Measurements from ENCODE around the gene APPL2. TPM values are rescaled to one million over a fixed set of nuclear protein-coding genes. Genes with fewer than 3 reads are reported as not detected.

APPL2 gene
- total and polyA plus RNA-seq, 4 experiments from 2014 or later: 8.8 to 61.0 (median 35.6) TPM

DNA sequence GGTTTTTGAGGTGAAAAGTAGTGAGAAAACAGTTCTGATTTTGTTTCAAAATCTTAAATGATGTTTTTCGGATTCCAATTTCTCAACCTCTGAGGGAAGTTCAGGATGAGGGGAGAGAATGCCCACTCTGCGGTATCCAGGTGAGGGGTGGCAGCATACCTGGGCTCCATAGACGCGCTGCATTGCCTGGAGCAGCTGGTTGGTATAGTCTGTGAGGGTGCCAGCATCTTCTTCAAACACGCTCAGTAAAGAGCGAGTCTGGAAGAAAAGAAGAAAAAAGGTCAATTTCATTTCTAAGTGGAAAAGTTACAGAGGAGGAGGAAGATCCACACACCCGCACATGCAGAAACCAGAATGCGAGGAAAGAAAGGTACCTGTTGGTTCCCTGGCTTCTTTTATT lies 7.0 kb downstream of the APPL2 start:
- H3K9me3 Mint-ChIP-seq: no peaks in the 10 kb centered on the region
- ChIA-PET CTCF (ENCODE audit: partially characterized antibody) (no interaction called here), POLR2A (ENCODE audit: partially characterized antibody) (no interaction called here)
- no peak overlapping the region for H3K4me3 Mint-ChIP-seq
- H3K36me3 ChIP-seq (ENCODE audit: insufficient read depth, low read length): peaks cover 12% of the 10 kb centered on the region
- no peaks in the 10 kb centered on the region for H3K27me3 ChIP-seq (ENCODE audit: insufficient read depth, low read length)
- no peak overlapping the region for H3K4me3 ChIP-seq (ENCODE audit: low read length in 2 of 2)
- H3K4me1 Mint-ChIP-seq: peaks cover 27 to 51% (median 38%) of the 10 kb centered on the region in 4 donors
- peak overlapping the region in 2 of 7 donors; percentile 29 to 43 for H3K27ac Mint-ChIP-seq
- intact Hi-C loops (cut with micrococcal nuclease): no loop called here
- H3K27ac ChIP-seq (ENCODE audit: low read depth, low read length): no peak overlapping the region
- no peaks in the 10 kb centered on the region for H3K27me3 Mint-ChIP-seq
- peaks cover 38 to 46% of the 10 kb centered on the region in 2 donors for H3K36me3 Mint-ChIP-seq
- no peak for DNase-seq
- H3K4me1 ChIP-seq (ENCODE audit: insufficient read depth, low read length): peaks cover 17% of the 10 kb centered on the region
- no peaks in the 10 kb centered on the region for H3K9me3 ChIP-seq (ENCODE audit: control insufficient read depth in 1 of 2, low read length in 2 of 2)

DNA sequence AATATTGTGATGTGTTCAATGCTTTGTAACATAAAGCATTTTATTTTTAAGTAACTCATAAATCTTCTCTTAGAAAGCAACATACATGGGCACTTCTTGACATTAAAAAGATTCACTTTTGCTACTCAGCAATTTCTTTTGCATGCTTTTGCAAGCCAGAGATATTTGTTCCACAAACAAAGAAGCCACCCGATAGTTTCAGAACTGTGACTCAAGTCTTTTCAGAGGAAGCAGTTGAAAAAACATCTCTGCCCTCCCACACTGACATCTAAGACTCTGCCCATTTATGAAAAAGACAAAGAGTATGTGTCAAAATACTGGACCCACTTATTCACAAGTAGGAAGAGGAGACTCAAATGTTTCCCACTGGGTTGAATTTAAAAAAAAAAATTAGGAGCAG lies 7.5 kb downstream of the APPL2 start:
- Histone ChIP-seq H3K27ac (ENCODE audit: low read depth, low read length) (no peak overlapping the region), H3K4me1 (ENCODE audit: insufficient read depth, low read length) (peaks cover 12% of the 10 kb centered on the region), H3K36me3 (ENCODE audit: insufficient read depth, low read length) (peaks cover 12% of the 10 kb centered on the region), H3K4me3 (ENCODE audit: low read length in 2 of 2) (no peak overlapping the region), H3K9me3 (ENCODE audit: control insufficient read depth in 1 of 2, low read length in 2 of 2) (no peaks in the 10 kb centered on the region), H3K27me3 (ENCODE audit: insufficient read depth, low read length) (no peaks in the 10 kb centered on the region)
- Mint-ChIP-seq H3K36me3 (peaks cover 38 to 51% of the 10 kb centered on the region in 2 donors), H3K27me3 (no peaks in the 10 kb centered on the region), H3K9me3 (no peaks in the 10 kb centered on the region), H3K27ac (no peak overlapping the region), H3K4me3 (no peak overlapping the region), H3K4me1 (peaks cover 23 to 47% (median 33%) of the 10 kb centered on the region in 4 donors)
- ChIA-PET CTCF (ENCODE audit: partially characterized antibody) (no interaction called here), POLR2A (ENCODE audit: partially characterized antibody) (interaction anchor here (2.2 kb wide), 1 partner anchor 7 kb away, joined by 9 read pairs; the partner anchor contains the start of gene APPL2)
- intact Hi-C loops (cut with micrococcal nuclease): no loop called here
- no peak for DNase-seq

DNA sequence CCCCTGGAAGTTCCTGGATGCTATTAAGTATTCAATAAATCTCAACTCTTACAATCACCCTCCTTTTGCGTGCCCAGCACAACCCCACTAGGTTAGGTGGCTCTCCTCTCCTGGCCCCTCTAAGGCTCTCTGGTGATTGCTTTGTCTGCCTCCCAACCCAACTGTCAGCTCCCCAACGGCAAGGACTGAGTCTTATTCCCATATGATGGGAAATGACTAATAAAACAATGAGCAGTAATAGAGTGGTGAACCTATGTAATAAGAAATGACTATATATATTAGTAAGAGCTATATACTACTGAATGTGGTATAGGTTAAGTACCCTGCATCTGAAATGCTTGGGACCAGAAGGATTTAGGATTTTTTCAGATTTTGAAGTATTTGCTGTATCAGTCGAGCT lies 8.1 kb downstream of the APPL2 start:
- Mint-ChIP-seq H3K4me3 (no peak overlapping the region), H3K27ac (no peak overlapping the region), H3K9me3 (no peaks in the 10 kb centered on the region), H3K27me3 (no peaks in the 10 kb centered on the region), H3K36me3 (peaks cover 44 to 57% of the 10 kb centered on the region in 2 donors), H3K4me1 (peaks cover 18 to 43% (median 28%) of the 10 kb centered on the region in 4 donors)
- intact Hi-C loops (cut with micrococcal nuclease): no loop called here
- no peak for DNase-seq
- no peak overlapping the region for H3K4me3 ChIP-seq (ENCODE audit: low read length in 2 of 2)
- no peaks in the 10 kb centered on the region for H3K9me3 ChIP-seq (ENCODE audit: control insufficient read depth in 1 of 2, low read length in 2 of 2)
- ChIA-PET POLR2A (ENCODE audit: partially characterized antibody) (interaction anchor here (2.2 kb wide), 1 partner anchor 8 kb away, joined by 9 read pairs; the partner anchor contains the start of gene APPL2), CTCF (ENCODE audit: partially characterized antibody) (no interaction called here)
- peaks cover 14% of the 10 kb centered on the region for H3K36me3 ChIP-seq (ENCODE audit: insufficient read depth, low read length)
- H3K27ac ChIP-seq (ENCODE audit: low read depth, low read length): no peak overlapping the region
- H3K4me1 ChIP-seq (ENCODE audit: insufficient read depth, low read length): peaks cover 6% of the 10 kb centered on the region
- H3K27me3 ChIP-seq (ENCODE audit: insufficient read depth, low read length): no peaks in the 10 kb centered on the region

DNA sequence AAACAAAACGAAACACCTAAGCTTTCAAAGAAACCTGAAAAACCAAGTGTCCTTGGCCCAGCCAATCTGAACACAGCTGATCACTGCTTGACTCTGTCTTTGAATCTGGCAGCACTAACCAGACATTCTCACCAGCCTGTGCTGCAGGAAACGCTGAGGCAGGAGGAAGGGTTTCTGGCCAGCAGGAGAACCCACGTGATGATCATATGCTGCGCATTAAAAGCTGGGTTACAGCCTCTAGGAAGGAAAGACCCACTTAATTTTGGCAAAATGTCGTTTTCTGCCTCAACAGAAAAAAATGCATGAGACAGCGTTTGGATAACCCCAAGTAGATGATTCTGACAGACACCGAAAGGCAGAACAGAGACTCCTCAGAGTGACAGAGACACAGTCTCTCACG lies 9.8 kb downstream of the APPL2 start:
- no peaks in the 10 kb centered on the region for H3K4me1 ChIP-seq (ENCODE audit: insufficient read depth, low read length)
- DNase-seq: no peak
- H3K27ac ChIP-seq (ENCODE audit: low read depth, low read length): no peak overlapping the region
- Mint-ChIP-seq H3K9me3 (no peaks in the 10 kb centered on the region), H3K36me3 (peaks cover 52 to 74% of the 10 kb centered on the region in 2 donors), H3K27me3 (no peaks in the 10 kb centered on the region), H3K4me3 (peak overlapping the region in 4 of 8 donors; percentile 13 to 51 (median 19)), H3K4me1 (peaks cover 19 to 48% (median 31%) of the 10 kb centered on the region in 4 donors), H3K27ac (peak overlapping the region in 1 of 7 donors; percentile 72)
- H3K4me3 ChIP-seq (ENCODE audit: low read length in 2 of 2): no peak overlapping the region
- POLR2A ChIA-PET (ENCODE audit: partially characterized antibody): interaction anchor here (2.2 kb wide), 1 partner anchor 9 kb away, joined by 9 read pairs; the partner anchor contains the start of gene APPL2
- intact Hi-C loops (cut with micrococcal nuclease): no loop called here
- CTCF ChIA-PET (ENCODE audit: partially characterized antibody): interaction anchor here (1.3 to 1.6 kb wide), 2 partner anchors 9 to 10 kb away, joined by 3 to 4 read pairs; partner anchors contain the start of gene APPL2
- no peaks in the 10 kb centered on the region for H3K9me3 ChIP-seq (ENCODE audit: control insufficient read depth in 1 of 2, low read length in 2 of 2)
- H3K36me3 ChIP-seq (ENCODE audit: insufficient read depth, low read length): peaks cover 22% of the 10 kb centered on the region
- H3K27me3 ChIP-seq (ENCODE audit: insufficient read depth, low read length): no peaks in the 10 kb centered on the region

DNA sequence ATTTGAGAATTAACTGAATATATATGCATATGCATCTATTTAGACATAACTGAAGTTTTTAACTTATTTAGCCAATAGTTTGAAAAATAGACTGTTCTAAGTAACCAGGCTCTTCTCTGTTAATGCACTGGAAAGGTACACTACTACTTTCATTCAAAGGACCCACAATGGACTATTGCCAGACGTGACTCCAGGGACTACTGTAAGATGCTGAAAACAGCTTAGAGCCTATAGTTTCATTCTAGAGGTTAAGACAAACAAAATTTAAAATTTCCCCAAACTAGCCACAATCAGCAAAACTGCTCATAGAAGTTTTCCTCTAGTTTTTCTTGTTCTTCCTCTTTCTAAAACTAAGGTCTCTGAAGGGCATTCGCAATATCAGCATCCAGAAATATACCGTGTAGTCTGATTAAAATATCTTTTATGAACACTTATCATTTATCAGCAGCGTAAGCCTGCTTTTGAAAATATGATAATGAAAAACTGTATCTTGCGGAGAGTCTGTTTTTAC lies 10.4 kb downstream of the APPL2 start:
- no peaks in the 10 kb centered on the region for H3K27me3 ChIP-seq (ENCODE audit: insufficient read depth, low read length)
- intact Hi-C loops (cut with micrococcal nuclease): no loop called here
- DNase-seq: no peak
- Mint-ChIP-seq H3K27ac (no peak overlapping the region), H3K4me1 (peaks cover 17 to 42% (median 27%) of the 10 kb centered on the region in 4 donors), H3K27me3 (no peaks in the 10 kb centered on the region), H3K9me3 (no peaks in the 10 kb centered on the region), H3K36me3 (peaks cover 47 to 75% of the 10 kb centered on the region in 2 donors), H3K4me3 (no peak overlapping the region)
- H3K4me1 ChIP-seq (ENCODE audit: insufficient read depth, low read length): no peaks in the 10 kb centered on the region
- H3K36me3 ChIP-seq (ENCODE audit: insufficient read depth, low read length): peaks cover 22% of the 10 kb centered on the region
- CTCF ChIA-PET (ENCODE audit: partially characterized antibody): interaction anchor here (1.3 to 1.6 kb wide), 2 partner anchors 10 to 11 kb away, joined by 3 to 4 read pairs; partner anchors contain the start of gene APPL2
- H3K9me3 ChIP-seq (ENCODE audit: control insufficient read depth in 1 of 2, low read length in 2 of 2): no peaks in the 10 kb centered on the region
- H3K4me3 ChIP-seq (ENCODE audit: low read length in 2 of 2): no peak overlapping the region
- H3K27ac ChIP-seq (ENCODE audit: low read depth, low read length): no peak overlapping the region
- POLR2A ChIA-PET (ENCODE audit: partially characterized antibody): no interaction called here

DNA sequence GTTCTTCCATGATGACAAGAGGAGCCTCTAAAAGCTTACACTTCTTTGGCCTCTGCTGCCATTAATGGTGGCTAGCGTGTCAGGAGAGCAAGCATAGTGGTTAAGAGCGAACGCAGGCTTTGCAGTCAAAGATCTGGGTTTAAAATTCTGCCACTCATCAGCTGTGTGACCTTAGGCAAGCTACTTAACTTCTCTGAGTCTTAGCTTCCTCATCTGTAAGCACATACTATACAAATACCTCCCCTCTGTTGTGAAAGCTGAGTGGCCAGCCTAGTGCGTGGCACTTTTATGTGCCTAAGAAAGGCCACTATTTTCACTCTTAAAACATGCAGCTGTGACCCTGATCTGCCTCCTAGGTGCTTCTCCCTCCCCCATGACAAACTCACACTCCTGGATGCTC lies 11.6 kb downstream of the APPL2 start:
- peaks cover 22% of the 10 kb centered on the region for H3K36me3 ChIP-seq (ENCODE audit: insufficient read depth, low read length)
- Mint-ChIP-seq H3K36me3 (peaks cover 38 to 85% of the 10 kb centered on the region in 2 donors), H3K27ac (no peak overlapping the region), H3K9me3 (no peaks in the 10 kb centered on the region), H3K4me3 (no peak overlapping the region), H3K4me1 (peaks cover 14 to 40% (median 23%) of the 10 kb centered on the region in 4 donors), H3K27me3 (no peaks in the 10 kb centered on the region)
- ChIA-PET CTCF (ENCODE audit: partially characterized antibody) (no interaction called here), POLR2A (ENCODE audit: partially characterized antibody) (interaction anchor here (0.7 to 1.1 kb wide), 2 partner anchors 11 to 49 kb away, joined by 3 to 4 read pairs; partner anchors contain the start of gene APPL2)
- DNase-seq: no peak
- H3K4me3 ChIP-seq (ENCODE audit: low read length in 2 of 2): no peak overlapping the region
- no peaks in the 10 kb centered on the region for H3K27me3 ChIP-seq (ENCODE audit: insufficient read depth, low read length)
- H3K9me3 ChIP-seq (ENCODE audit: control insufficient read depth in 1 of 2, low read length in 2 of 2): no peaks in the 10 kb centered on the region
- intact Hi-C loops (cut with micrococcal nuclease): no loop called here
- H3K27ac ChIP-seq (ENCODE audit: low read depth, low read length): no peak overlapping the region
- H3K4me1 ChIP-seq (ENCODE audit: insufficient read depth, low read length): no peaks in the 10 kb centered on the region

DNA sequence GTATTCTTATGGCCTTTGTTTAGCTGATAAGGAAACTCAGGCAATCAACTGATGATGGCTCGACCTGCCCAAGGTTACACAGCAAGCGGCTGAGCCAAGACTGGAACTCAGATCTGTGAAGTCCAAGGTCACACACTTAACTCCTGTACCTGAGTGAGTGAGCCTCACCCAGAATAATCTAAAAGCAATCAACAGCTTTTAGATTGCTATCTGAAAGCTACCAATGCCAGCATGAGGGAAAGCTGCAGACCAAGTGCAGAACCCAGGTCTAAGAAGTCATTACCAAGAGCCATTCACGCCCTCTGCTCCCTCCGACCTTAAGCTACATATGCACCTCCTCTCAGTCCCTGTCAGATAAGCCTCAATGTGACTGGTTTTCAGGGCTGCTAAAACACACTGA lies 12.1 kb downstream of the APPL2 start:
- Histone ChIP-seq H3K27ac (ENCODE audit: low read depth, low read length) (no peak overlapping the region), H3K4me1 (ENCODE audit: insufficient read depth, low read length) (no peaks in the 10 kb centered on the region), H3K36me3 (ENCODE audit: insufficient read depth, low read length) (peaks cover 19% of the 10 kb centered on the region), H3K4me3 (ENCODE audit: low read length in 2 of 2) (no peak overlapping the region), H3K27me3 (ENCODE audit: insufficient read depth, low read length) (no peaks in the 10 kb centered on the region), H3K9me3 (ENCODE audit: control insufficient read depth in 1 of 2, low read length in 2 of 2) (no peaks in the 10 kb centered on the region)
- ChIA-PET POLR2A (ENCODE audit: partially characterized antibody) (interaction anchor here (0.7 to 1.1 kb wide), 2 partner anchors 12 to 49 kb away, joined by 3 to 4 read pairs; partner anchors contain the start of gene APPL2), CTCF (ENCODE audit: partially characterized antibody) (no interaction called here)
- Mint-ChIP-seq H3K27ac (no peak overlapping the region), H3K27me3 (no peaks in the 10 kb centered on the region), H3K36me3 (peaks cover 37 to 82% of the 10 kb centered on the region in 2 donors), H3K9me3 (no peaks in the 10 kb centered on the region), H3K4me1 (peaks cover 14 to 38% (median 22%) of the 10 kb centered on the region in 4 donors), H3K4me3 (no peak overlapping the region)
- intact Hi-C loops (cut with micrococcal nuclease): no loop called here
- DNase-seq: no peak
